AG10803 (cell line): ENCODE data around the gene TRIM65.

ENCODE experiments used
- DNase-seq: peaks from one replicate; pipeline ENCODE4 v3.0.0; 2010; ENCODE audit warnings: low read depth
- H3K4me3 ChIP-seq: 2 replicates; pipeline ENCODE4 v1.5.1; 2011; ENCODE audit warnings: mild to moderate bottlenecking, low read length, control low read depth
- CTCF ChIP-seq: conservative IDR thresholded peaks from 2 replicates; pipeline ENCODE4 v1.5.1; 2011; ENCODE audit warnings: mild to moderate bottlenecking, low read length, control low read depth, inconsistent platforms

The TRIM65 gene

GRCh38 chr17:75880266-75880665 lies 16.5 kb downstream of the TRIM65 start:
- no peak for DNase-seq
- H3K4me3 ChIP-seq, result no peak overlapping the region
- no peak for TF ChIP-seq CTCF

- peak within 1 kb of the TSS; percentile 58 for H3K4me3 ChIP-seq
- peak; percentile 29; the same call in 1 of the 2 replicates for TF ChIP-seq CTCF
- peak; percentile 37 for DNase-seq
Observed at GRCh38 chr17:75878174-75878998, 18.4 kb downstream of the TRIM65 start, which contains the start of gene TRIM47. Gene TRIM47, minus strand, starts transcription at chr17:75878581. Its CDS starts 33 bp downstream, at chr17:75878548.

GRCh38 chr17:75877752-75878173 lies 19.0 kb downstream of the TRIM65 start:
- peak; percentile 58 for DNase-seq
- TF ChIP-seq CTCF, result peak; percentile 29
- H3K4me3 ChIP-seq, result peak overlapping the region; percentile 58

- TF ChIP-seq CTCF, result peak; percentile 24; the same call in 1 of the 2 replicates
- DNase-seq, result peak; percentile 89
- H3K4me3 ChIP-seq, result peak overlapping the region; percentile 58
Observed at GRCh38 chr17:75876938-75877751, 19.6 kb downstream of the TRIM65 start.

- DNase-seq, result no peak
- peak; percentile 15 for TF ChIP-seq CTCF
- peak overlapping the region; percentile 58 for H3K4me3 ChIP-seq
Observed at GRCh38 chr17:75876190-75876937, 20.4 kb downstream of the TRIM65 start.

GRCh38 chr17:75875940-75876189 lies 20.9 kb downstream of the TRIM65 start:
- no peak for TF ChIP-seq CTCF
- DNase-seq, result no peak
- H3K4me3 ChIP-seq, result no peak overlapping the region
